Measurements from ENCODE around the gene DAB2. TPM values are rescaled to one million over a fixed set of nuclear protein-coding genes. Genes with fewer than 3 reads are reported as not detected.

DAB2 gene
- total RNA-seq, 1 donor from 2014 or later: 33.6 TPM

GRCh38 chr5:39461007-39461682 lies 36.4 kb upstream of the DAB2 start:
- no peaks in the 10 kb centered on the region for H3K36me3 ChIP-seq
- DNase-seq (ENCODE audit: low spot score in 2 of 2): no peak
- no peak overlapping the region for H3K27ac ChIP-seq
- H3K27me3 ChIP-seq: no peaks in the 10 kb centered on the region
- intact Hi-C loops (cut with DNase I): no loop called here
- no peaks in the 10 kb centered on the region for H3K9me3 ChIP-seq
- no peak overlapping the region for H3K4me3 ChIP-seq
- no peaks in the 10 kb centered on the region for H3K4me1 ChIP-seq
- TF ChIP-seq CTCF (IDR thresholded peaks at IDR 0.05): no peak

GRCh38 chr5:39459907-39460306 lies 35.1 kb upstream of the DAB2 start:
- Histone ChIP-seq H3K4me1 (no peaks in the 10 kb centered on the region), H3K4me3 (no peak overlapping the region), H3K36me3 (no peaks in the 10 kb centered on the region), H3K9me3 (no peaks in the 10 kb centered on the region), H3K27me3 (no peaks in the 10 kb centered on the region), H3K27ac (no peak overlapping the region)
- intact Hi-C loops (cut with DNase I): no loop called here
- TF ChIP-seq CTCF (IDR thresholded peaks at IDR 0.05): no peak
- no peak for DNase-seq (ENCODE audit: low spot score in 2 of 2)

- Histone ChIP-seq H3K4me3 (no peak overlapping the region), H3K27ac (no peak overlapping the region), H3K27me3 (no peaks in the 10 kb centered on the region), H3K36me3 (no peaks in the 10 kb centered on the region), H3K9me3 (no peaks in the 10 kb centered on the region), H3K4me1 (no peaks in the 10 kb centered on the region)
- DNase-seq (ENCODE audit: low spot score in 2 of 2): no peak
- no peak for TF ChIP-seq CTCF (IDR thresholded peaks at IDR 0.05)
- intact Hi-C loops (cut with DNase I): no loop called here
Observed at GRCh38 chr5:39459071-39459470, 34.3 kb upstream of the DAB2 start.

- no peak for DNase-seq (ENCODE audit: low spot score in 2 of 2)
- no peaks in the 10 kb centered on the region for H3K36me3 ChIP-seq
- H3K4me1 ChIP-seq: no peaks in the 10 kb centered on the region
- TF ChIP-seq CTCF (IDR thresholded peaks at IDR 0.05): no peak
- H3K27me3 ChIP-seq: no peaks in the 10 kb centered on the region
- no peaks in the 10 kb centered on the region for H3K9me3 ChIP-seq
- intact Hi-C loops (cut with DNase I): no loop called here
- no peak overlapping the region for H3K27ac ChIP-seq
- H3K4me3 ChIP-seq: no peak overlapping the region
Observed at GRCh38 chr5:39455645-39456044, 30.9 kb upstream of the DAB2 start.

- TF ChIP-seq CTCF (IDR thresholded peaks at IDR 0.05): no peak
Observed at GRCh38 chr5:39453606-39454005, 28.8 kb upstream of the DAB2 start.

GRCh38 chr5:39452846-39453245 lies 28.1 kb upstream of the DAB2 start:
- no peaks in the 10 kb centered on the region for H3K9me3 ChIP-seq
- DNase-seq (ENCODE audit: low spot score in 2 of 2): no peak
- no peaks in the 10 kb centered on the region for H3K27me3 ChIP-seq
- H3K4me1 ChIP-seq: no peaks in the 10 kb centered on the region
- no peak for TF ChIP-seq CTCF (IDR thresholded peaks at IDR 0.05)
- intact Hi-C loops (cut with DNase I): no loop called here
- H3K4me3 ChIP-seq: no peak overlapping the region
- no peak overlapping the region for H3K27ac ChIP-seq
- no peaks in the 10 kb centered on the region for H3K36me3 ChIP-seq

More at GRCh38 chr5:39453606-39454005, 28.8 kb upstream of the DAB2 start:
- no peak for DNase-seq (ENCODE audit: low spot score in 2 of 2)
- Histone ChIP-seq H3K4me3 (no peak overlapping the region), H3K36me3 (no peaks in the 10 kb centered on the region), H3K4me1 (no peaks in the 10 kb centered on the region), H3K27ac (no peak overlapping the region), H3K9me3 (no peaks in the 10 kb centered on the region), H3K27me3 (no peaks in the 10 kb centered on the region)
- intact Hi-C loops (cut with DNase I): no loop called here

Data from ascending aorta (tissue), 2 donors.